DMS53 treated with DMSO at 0.1 percent for 48 hours (cell line): ENCODE measurements around the gene PLSCR5.

Experiments
- DNase-seq: peaks from one replicate; lab custom pipeline; 2025; ENCODE audit not compliant: unreplicated experiment; lab: John Stamatoyannopoulos, UW

Gene PLSCR5

GRCh38 chr3:146544929-146545528, 60.1 kb downstream of the PLSCR5 start:
- DNase-seq = no peak

GRCh38 chr3:146544002-146544928, 60.9 kb downstream of the PLSCR5 start, which contains the start of gene PLSCR1:
Gene PLSCR1, minus strand, starts transcription at chr3:146544607. Its CDS starts 8,055 bp downstream, at chr3:146536552.
- DNase-seq = peak; percentile 44

- no peak for DNase-seq
Observed at GRCh38 chr3:146543461-146544001, 61.6 kb downstream of the PLSCR5 start.

GRCh38 chr3:146542978-146543377, 62.2 kb downstream of the PLSCR5 start:
- no peak for DNase-seq

GRCh38 chr3:146542179-146542578, 63.0 kb downstream of the PLSCR5 start:
- no peak for DNase-seq

- no peak for DNase-seq
Observed at GRCh38 chr3:146540978-146541377, 64.2 kb downstream of the PLSCR5 start.

GRCh38 chr3:146540236-146540635, 64.9 kb downstream of the PLSCR5 start:
- no peak for DNase-seq

- no peak for DNase-seq
Observed at GRCh38 chr3:146539315-146539714, 65.8 kb downstream of the PLSCR5 start.

GRCh38 chr3:146537603-146538002, 67.5 kb downstream of the PLSCR5 start:
- DNase-seq = no peak

- no peak for DNase-seq
Observed at GRCh38 chr3:146536681-146537080, 68.5 kb downstream of the PLSCR5 start.
